Loucy (cell line): ENCODE data around the gene PPM1L.

Source experiments
- CTCF ChIP-seq: fragments of 200-600 bp; sonication (generic); conservative IDR thresholded peaks from 2 replicates; pipeline ENCODE4 v1.5.1; 2014; ENCODE audit warnings: mild to moderate bottlenecking, antibody characterized with exemption, low read length
- EZH2phosphoT487 ChIP-seq: fragments of 200-600 bp; IDR thresholded peaks from 2 replicates; pipeline ENCODE4 v1.6.1; 2018; ENCODE audit warnings: antibody characterized with exemption, mild to moderate bottlenecking, moderate library complexity, borderline replicate concordance

DNA sequence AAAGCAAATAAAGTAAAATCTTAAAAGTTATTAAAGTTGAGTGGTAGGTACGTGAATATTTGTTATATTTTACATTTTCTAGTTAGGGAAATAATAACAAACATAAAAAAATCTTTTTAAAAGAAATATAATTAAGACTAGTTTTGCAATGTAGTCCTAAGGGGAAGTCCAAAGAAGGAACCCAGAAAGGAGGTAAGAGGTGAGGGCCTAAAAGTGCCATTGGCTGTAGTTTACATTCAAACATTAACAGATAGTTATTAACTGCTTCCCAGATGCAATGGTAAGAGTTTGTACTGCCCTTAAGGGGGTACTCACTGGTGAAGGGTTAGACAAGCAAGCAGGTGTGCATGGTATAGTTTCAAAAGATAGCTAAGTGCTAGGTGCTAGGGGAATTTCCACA lies 269.9 kb downstream of the PPM1L start:
- no peak for TF ChIP-seq CTCF
- no peak for TF ChIP-seq EZH2phosphoT487
